Measurements from ENCODE around the gene MS4A6E. TPM values are rescaled to one million over a fixed set of nuclear protein-coding genes. Genes with fewer than 3 reads are reported as not detected.

Gene MS4A6E
- total and polyA plus RNA-seq, 4 donors, result not detected

GRCh38 chr11:60370252-60370810, 43.3 kb downstream of the MS4A6E start:
- no peak overlapping the region for H3K4me3 ChIP-seq (ENCODE audit: low read depth, low read length)
- no peak for DNase-seq (ENCODE audit: low read depth in 4 of 6, low spot score in 6 of 6)
- H3K36me3 ChIP-seq (ENCODE audit: control insufficient read depth, insufficient read depth, low read length), result no peaks in the 10 kb centered on the region
- H3K27me3 ChIP-seq (ENCODE audit: control insufficient read depth, insufficient read depth, low read length), result no peaks in the 10 kb centered on the region
- WGBS (ENCODE audit: insufficient coverage), result 86% methylated on average over 1 of the region's 2 CpGs
- no peaks in the 10 kb centered on the region for H3K9me3 ChIP-seq (ENCODE audit: control insufficient read depth, insufficient read depth, low read length)
- H3K27ac ChIP-seq (ENCODE audit: low read depth, low read length), result no peak overlapping the region
- H3K4me1 ChIP-seq (ENCODE audit: control insufficient read depth, insufficient read depth, low read length), result no peaks in the 10 kb centered on the region

- H3K27ac ChIP-seq (ENCODE audit: low read depth, low read length), result no peak overlapping the region
- H3K36me3 ChIP-seq (ENCODE audit: control insufficient read depth, insufficient read depth, low read length), result no peaks in the 10 kb centered on the region
- WGBS (ENCODE audit: insufficient coverage), result 80% methylated on average over 3 of the region's 5 CpGs
- H3K9me3 ChIP-seq (ENCODE audit: control insufficient read depth, insufficient read depth, low read length), result no peaks in the 10 kb centered on the region
- no peak overlapping the region for H3K4me3 ChIP-seq (ENCODE audit: low read depth, low read length)
- DNase-seq (ENCODE audit: low read depth in 4 of 6, low spot score in 6 of 6), result no peak
- H3K4me1 ChIP-seq (ENCODE audit: control insufficient read depth, insufficient read depth, low read length), result no peaks in the 10 kb centered on the region
- no peaks in the 10 kb centered on the region for H3K27me3 ChIP-seq (ENCODE audit: control insufficient read depth, insufficient read depth, low read length)
These were observed 43.8 kb downstream of the MS4A6E start for GRCh38 chr11:60370811-60371298.

GRCh38 chr11:60371386-60371785, 44.3 kb downstream of the MS4A6E start:
- no peaks in the 10 kb centered on the region for H3K4me1 ChIP-seq (ENCODE audit: control insufficient read depth, insufficient read depth, low read length)
- H3K9me3 ChIP-seq (ENCODE audit: control insufficient read depth, insufficient read depth, low read length), result no peaks in the 10 kb centered on the region
- no peak overlapping the region for H3K27ac ChIP-seq (ENCODE audit: low read depth, low read length)
- no peaks in the 10 kb centered on the region for H3K27me3 ChIP-seq (ENCODE audit: control insufficient read depth, insufficient read depth, low read length)
- H3K4me3 ChIP-seq (ENCODE audit: low read depth, low read length), result no peak overlapping the region
- no peaks in the 10 kb centered on the region for H3K36me3 ChIP-seq (ENCODE audit: control insufficient read depth, insufficient read depth, low read length)
- DNase-seq (ENCODE audit: low read depth in 4 of 6, low spot score in 6 of 6), result no peak
- WGBS (ENCODE audit: insufficient coverage), result 100% methylated on average over 1 of the region's 3 CpGs

- Histone ChIP-seq H3K27me3 (ENCODE audit: control insufficient read depth, insufficient read depth, low read length) (no peaks in the 10 kb centered on the region), H3K36me3 (ENCODE audit: control insufficient read depth, insufficient read depth, low read length) (no peaks in the 10 kb centered on the region), H3K4me3 (ENCODE audit: low read depth, low read length) (no peak overlapping the region), H3K9me3 (ENCODE audit: control insufficient read depth, insufficient read depth, low read length) (no peaks in the 10 kb centered on the region), H3K4me1 (ENCODE audit: control insufficient read depth, insufficient read depth, low read length) (no peaks in the 10 kb centered on the region), H3K27ac (ENCODE audit: low read depth, low read length) (no peak overlapping the region)
- DNase-seq (ENCODE audit: low read depth in 4 of 6, low spot score in 6 of 6), result no peak
- WGBS (ENCODE audit: insufficient coverage), result no CpG with 5 or more reads among the region's 1 CpG
These were observed 44.8 kb downstream of the MS4A6E start for GRCh38 chr11:60371854-60372253.

- WGBS (ENCODE audit: insufficient coverage), result 92% methylated on average over 3 of the region's 3 CpGs
- H3K27me3 ChIP-seq (ENCODE audit: control insufficient read depth, insufficient read depth, low read length), result no peaks in the 10 kb centered on the region
- H3K4me1 ChIP-seq (ENCODE audit: control insufficient read depth, insufficient read depth, low read length), result no peaks in the 10 kb centered on the region
- no peak overlapping the region for H3K27ac ChIP-seq (ENCODE audit: low read depth, low read length)
- no peaks in the 10 kb centered on the region for H3K9me3 ChIP-seq (ENCODE audit: control insufficient read depth, insufficient read depth, low read length)
- DNase-seq (ENCODE audit: low read depth in 4 of 6, low spot score in 6 of 6), result no peak
- no peak overlapping the region for H3K4me3 ChIP-seq (ENCODE audit: low read depth, low read length)
- no peaks in the 10 kb centered on the region for H3K36me3 ChIP-seq (ENCODE audit: control insufficient read depth, insufficient read depth, low read length)
These were observed 45.7 kb downstream of the MS4A6E start for GRCh38 chr11:60372767-60373166.

GRCh38 chr11:60375316-60375715, 48.3 kb downstream of the MS4A6E start:
- Histone ChIP-seq H3K36me3 (ENCODE audit: control insufficient read depth, insufficient read depth, low read length) (no peaks in the 10 kb centered on the region), H3K27me3 (ENCODE audit: control insufficient read depth, insufficient read depth, low read length) (no peaks in the 10 kb centered on the region), H3K9me3 (ENCODE audit: control insufficient read depth, insufficient read depth, low read length) (no peaks in the 10 kb centered on the region), H3K4me3 (ENCODE audit: low read depth, low read length) (no peak overlapping the region), H3K27ac (ENCODE audit: low read depth, low read length) (no peak overlapping the region), H3K4me1 (ENCODE audit: control insufficient read depth, insufficient read depth, low read length) (no peaks in the 10 kb centered on the region)
- 93% methylated on average over 3 of the region's 3 CpGs for WGBS (ENCODE audit: insufficient coverage)
- DNase-seq (ENCODE audit: low read depth in 4 of 6, low spot score in 6 of 6), result no peak

GRCh38 chr11:60376601-60377000, 49.5 kb downstream of the MS4A6E start:
- no CpG with 5 or more reads among the region's 3 CpGs for WGBS (ENCODE audit: insufficient coverage)
- no peaks in the 10 kb centered on the region for H3K36me3 ChIP-seq (ENCODE audit: control insufficient read depth, insufficient read depth, low read length)
- no peaks in the 10 kb centered on the region for H3K27me3 ChIP-seq (ENCODE audit: control insufficient read depth, insufficient read depth, low read length)
- no peak for DNase-seq (ENCODE audit: low read depth in 4 of 6, low spot score in 6 of 6)
- H3K4me3 ChIP-seq (ENCODE audit: low read depth, low read length), result no peak overlapping the region
- no peaks in the 10 kb centered on the region for H3K4me1 ChIP-seq (ENCODE audit: control insufficient read depth, insufficient read depth, low read length)
- no peaks in the 10 kb centered on the region for H3K9me3 ChIP-seq (ENCODE audit: control insufficient read depth, insufficient read depth, low read length)
- no peak overlapping the region for H3K27ac ChIP-seq (ENCODE audit: low read depth, low read length)

- Histone ChIP-seq H3K4me1 (ENCODE audit: control insufficient read depth, insufficient read depth, low read length) (no peaks in the 10 kb centered on the region), H3K9me3 (ENCODE audit: control insufficient read depth, insufficient read depth, low read length) (no peaks in the 10 kb centered on the region), H3K27ac (ENCODE audit: low read depth, low read length) (no peak overlapping the region), H3K36me3 (ENCODE audit: control insufficient read depth, insufficient read depth, low read length) (no peaks in the 10 kb centered on the region), H3K27me3 (ENCODE audit: control insufficient read depth, insufficient read depth, low read length) (no peaks in the 10 kb centered on the region), H3K4me3 (ENCODE audit: low read depth, low read length) (no peak overlapping the region)
- WGBS (ENCODE audit: insufficient coverage), result no CpG with 5 or more reads among the region's 2 CpGs
- DNase-seq (ENCODE audit: low read depth in 4 of 6, low spot score in 6 of 6), result peak in 1 of 6 donors; percentile 22
These were observed 50.5 kb downstream of the MS4A6E start for GRCh38 chr11:60377401-60378136.

GRCh38 chr11:60378354-60378753, 51.3 kb downstream of the MS4A6E start, which contains the start of gene MS4A7:
TSS of gene MS4A7 (plus strand) at chr11:60378532. CDS start at chr11:60383142, 4,610 bp downstream.
- Histone ChIP-seq H3K27me3 (ENCODE audit: control insufficient read depth, insufficient read depth, low read length) (no peaks in the 10 kb centered on the region), H3K27ac (ENCODE audit: low read depth, low read length) (no peak within 1 kb of the TSS), H3K4me1 (ENCODE audit: control insufficient read depth, insufficient read depth, low read length) (no peaks in the 10 kb centered on the region), H3K36me3 (ENCODE audit: control insufficient read depth, insufficient read depth, low read length) (no peaks in the 10 kb centered on the region), H3K4me3 (ENCODE audit: low read depth, low read length) (no peak within 1 kb of the TSS), H3K9me3 (ENCODE audit: control insufficient read depth, insufficient read depth, low read length) (no peaks in the 10 kb centered on the region)
- WGBS (ENCODE audit: insufficient coverage), result 73% methylated on average over 3 of the region's 3 CpGs
- no peak for DNase-seq (ENCODE audit: low read depth in 4 of 6, low spot score in 6 of 6)
